ENCODE results near the gene BCL6. TPM values are rescaled to one million over a fixed set of nuclear protein-coding genes. Genes with fewer than 3 reads are reported as not detected.

The BCL6 gene
- total and polyA plus RNA-seq, 9 of the 15 experiments (the other 6 are each of a cell fraction or from before 2014, with no cell fraction given): 0.08 to 3.5 (median 1.6) TPM

DNA sequence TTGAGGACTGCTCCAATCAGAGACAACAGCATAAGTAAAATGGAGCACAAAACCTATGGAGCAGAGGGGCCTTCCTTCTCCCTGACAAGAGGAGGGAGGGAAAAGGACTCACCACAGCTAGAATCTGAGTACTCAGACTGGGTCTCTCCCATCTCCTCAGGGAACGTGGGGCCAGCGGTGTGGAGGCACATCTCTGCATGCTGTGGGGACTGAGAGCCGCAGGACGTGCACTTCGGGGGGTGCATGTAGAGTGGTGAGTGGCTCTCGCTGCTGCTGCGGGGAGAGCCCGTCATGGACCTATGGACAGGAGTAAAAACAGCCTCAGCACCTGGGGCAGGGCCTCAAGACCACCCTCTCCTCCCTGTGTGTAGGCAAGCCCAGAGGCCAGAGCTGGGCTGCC, 17.0 kb downstream of the BCL6 start:
- no peaks in the 10 kb centered on the region for H3K4me1 ChIP-seq (replicated peaks in 1 of 2; ENCODE audit: control insufficient read depth in 2 of 2, insufficient read depth in 2 of 2, low read length in 2 of 2)
- H4K20me1 ChIP-seq (replicated peaks; ENCODE audit: control insufficient read depth, insufficient read depth, low read length): no peaks in the 10 kb centered on the region
- no TSS peak for BruUV-seq (replicated peaks)
- H3K36me3 ChIP-seq (ENCODE audit: control insufficient read depth, insufficient read depth, low read length): no peaks in the 10 kb centered on the region
- ATAC-seq (no peak), DNase-seq (ENCODE audit: extremely low read depth in 1 of 4, low spot score in 3 of 4) (no peak), FAIRE-seq (no peak)
- H3K4me3 ChIP-seq: no peak overlapping the region
- no peak overlapping the region for H3K4me2 ChIP-seq (ENCODE audit: insufficient read depth, low read length)
- CTCF ChIA-PET (ENCODE audit: low intra/inter-chr PET ratio): no interaction called here
- no peak overlapping the region for H3K27ac ChIP-seq (ENCODE audit: extremely low read depth, low read depth, low read length)
- no peaks in the 10 kb centered on the region; the same call in 1 of the 2 replicates for H3K9me3 ChIP-seq (replicated peaks; ENCODE audit: control insufficient read depth, insufficient read depth, low read depth, low read length)
- POLR2A ChIA-PET: interaction anchor here (0.5 kb wide), 1 partner anchor 14 kb away, joined by 3 read pairs; no protein-coding TSS in a partner anchor
- H3K27me3 ChIP-seq (ENCODE audit: control insufficient read depth in 2 of 2, insufficient read depth in 2 of 2, low read length in 2 of 2): no peaks in the 10 kb centered on the region
- no peak for TF ChIP-seq EWSR1 (IDR thresholded peaks at IDR 0.05; ENCODE audit: borderline replicate concordance, low read depth, partially characterized antibody)
- no peak overlapping the region for H2AFZ ChIP-seq (ENCODE audit: low read depth, low read length)
- 17% methylated on average over 8 of the region's 8 CpGs for WGBS (ENCODE audit: insufficient coverage, low coverage, missing lambda C conversion rate)
- H3K79me2 ChIP-seq (ENCODE audit: control insufficient read depth, insufficient read depth, low read length): no peaks in the 10 kb centered on the region
- intact Hi-C loops (cut with micrococcal nuclease): no loop called here
- in situ Hi-C loops (cut with MboI): loop anchor here (25.0 kb wide), 1 partner anchor 1409 kb away; no protein-coding TSS in a partner anchor
- no peaks in the 10 kb centered on the region for H3K9me1 ChIP-seq (ENCODE audit: control insufficient read depth, insufficient read depth, low read length)
- no peak overlapping the region for H3K9ac ChIP-seq (ENCODE audit: insufficient read depth in 1 of 2, low read depth in 2 of 2, low read length in 2 of 2)

DNA sequence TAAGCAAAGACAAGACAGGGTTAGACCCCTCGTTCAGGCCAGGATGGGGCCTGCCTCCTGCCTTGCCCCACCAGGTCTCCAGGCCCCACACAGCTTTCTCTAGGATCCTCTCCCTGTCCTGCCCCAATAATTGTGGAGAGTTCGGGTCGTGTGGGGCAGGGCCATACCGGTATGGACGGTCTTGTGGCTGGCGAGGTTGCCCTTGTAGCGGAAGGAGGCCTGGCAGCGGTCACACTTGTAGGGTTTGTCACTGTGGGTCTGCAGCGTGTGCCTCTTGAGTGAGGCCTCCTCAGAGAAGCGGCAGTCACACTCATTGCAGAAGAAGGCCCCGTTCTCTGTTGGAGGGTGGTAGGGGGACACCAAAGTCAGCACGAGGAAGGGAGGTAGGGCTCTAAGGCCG, 18.7 kb downstream of the BCL6 start:
- H3K4me1 ChIP-seq (replicated peaks in 1 of 2; ENCODE audit: control insufficient read depth in 2 of 2, insufficient read depth in 2 of 2, low read length in 2 of 2): no peaks in the 10 kb centered on the region
- no peak for ATAC-seq
- H3K79me2 ChIP-seq (ENCODE audit: control insufficient read depth, insufficient read depth, low read length): no peaks in the 10 kb centered on the region
- H3K4me3 ChIP-seq: no peak overlapping the region
- no peak for FAIRE-seq
- H3K9me1 ChIP-seq (ENCODE audit: control insufficient read depth, insufficient read depth, low read length): no peaks in the 10 kb centered on the region
- H3K27ac ChIP-seq (ENCODE audit: extremely low read depth, low read depth, low read length): no peak overlapping the region
- H4K20me1 ChIP-seq (replicated peaks; ENCODE audit: control insufficient read depth, insufficient read depth, low read length): no peaks in the 10 kb centered on the region
- WGBS (ENCODE audit: insufficient coverage, low coverage, missing lambda C conversion rate): 26% methylated on average over 12 of the region's 13 CpGs
- intact Hi-C loops (cut with micrococcal nuclease): no loop called here
- CTCF ChIA-PET (ENCODE audit: low intra/inter-chr PET ratio): no interaction called here
- no peak overlapping the region for H2AFZ ChIP-seq (ENCODE audit: low read depth, low read length)
- H3K36me3 ChIP-seq (ENCODE audit: control insufficient read depth, insufficient read depth, low read length): no peaks in the 10 kb centered on the region
- no peak overlapping the region for H3K4me2 ChIP-seq (ENCODE audit: insufficient read depth, low read length)
- H3K9me3 ChIP-seq (replicated peaks; ENCODE audit: control insufficient read depth, insufficient read depth, low read depth, low read length): no peaks in the 10 kb centered on the region; the same call in 1 of the 2 replicates
- H3K27me3 ChIP-seq (ENCODE audit: control insufficient read depth in 2 of 2, insufficient read depth in 2 of 2, low read length in 2 of 2): no peaks in the 10 kb centered on the region; a peak in 1 of 5 replicates
- BruUV-seq (replicated peaks): no TSS peak
- POLR2A ChIA-PET: no interaction called here
- no peak for DNase-seq (ENCODE audit: extremely low read depth in 1 of 4, low spot score in 3 of 4)
- in situ Hi-C loops (cut with MboI): loop anchor here (25.0 kb wide), 1 partner anchor 1411 kb away; no protein-coding TSS in a partner anchor
- H3K9ac ChIP-seq (ENCODE audit: insufficient read depth in 1 of 2, low read depth in 2 of 2, low read length in 2 of 2): no peak overlapping the region
- no peak for TF ChIP-seq STAT5A (IDR thresholded peaks at IDR 0.05; ENCODE audit: borderline replicate concordance, low read length)
- no peak for TF ChIP-seq HEY1 (CRISPR knock-in tag; IDR thresholded peaks at IDR 0.05; ENCODE audit: borderline replicate concordance)
- TF ChIP-seq ZNF282 (CRISPR knock-in tag; IDR thresholded peaks at IDR 0.05): no peak
- no peak for TF ChIP-seq SP2 (IDR thresholded peaks at IDR 0.05; ENCODE audit: extremely low read depth, low read depth, low read length, poor library complexity, severe bottlenecking)
- TF ChIP-seq SMARCC2 (IDR thresholded peaks at IDR 0.05; ENCODE audit: low read depth): no peak
- TF ChIP-seq TBP (optimal IDR thresholded peaks at IDR 0.05; ENCODE audit: low read depth, low read length): no peak
- TF ChIP-seq, protein P1, sequence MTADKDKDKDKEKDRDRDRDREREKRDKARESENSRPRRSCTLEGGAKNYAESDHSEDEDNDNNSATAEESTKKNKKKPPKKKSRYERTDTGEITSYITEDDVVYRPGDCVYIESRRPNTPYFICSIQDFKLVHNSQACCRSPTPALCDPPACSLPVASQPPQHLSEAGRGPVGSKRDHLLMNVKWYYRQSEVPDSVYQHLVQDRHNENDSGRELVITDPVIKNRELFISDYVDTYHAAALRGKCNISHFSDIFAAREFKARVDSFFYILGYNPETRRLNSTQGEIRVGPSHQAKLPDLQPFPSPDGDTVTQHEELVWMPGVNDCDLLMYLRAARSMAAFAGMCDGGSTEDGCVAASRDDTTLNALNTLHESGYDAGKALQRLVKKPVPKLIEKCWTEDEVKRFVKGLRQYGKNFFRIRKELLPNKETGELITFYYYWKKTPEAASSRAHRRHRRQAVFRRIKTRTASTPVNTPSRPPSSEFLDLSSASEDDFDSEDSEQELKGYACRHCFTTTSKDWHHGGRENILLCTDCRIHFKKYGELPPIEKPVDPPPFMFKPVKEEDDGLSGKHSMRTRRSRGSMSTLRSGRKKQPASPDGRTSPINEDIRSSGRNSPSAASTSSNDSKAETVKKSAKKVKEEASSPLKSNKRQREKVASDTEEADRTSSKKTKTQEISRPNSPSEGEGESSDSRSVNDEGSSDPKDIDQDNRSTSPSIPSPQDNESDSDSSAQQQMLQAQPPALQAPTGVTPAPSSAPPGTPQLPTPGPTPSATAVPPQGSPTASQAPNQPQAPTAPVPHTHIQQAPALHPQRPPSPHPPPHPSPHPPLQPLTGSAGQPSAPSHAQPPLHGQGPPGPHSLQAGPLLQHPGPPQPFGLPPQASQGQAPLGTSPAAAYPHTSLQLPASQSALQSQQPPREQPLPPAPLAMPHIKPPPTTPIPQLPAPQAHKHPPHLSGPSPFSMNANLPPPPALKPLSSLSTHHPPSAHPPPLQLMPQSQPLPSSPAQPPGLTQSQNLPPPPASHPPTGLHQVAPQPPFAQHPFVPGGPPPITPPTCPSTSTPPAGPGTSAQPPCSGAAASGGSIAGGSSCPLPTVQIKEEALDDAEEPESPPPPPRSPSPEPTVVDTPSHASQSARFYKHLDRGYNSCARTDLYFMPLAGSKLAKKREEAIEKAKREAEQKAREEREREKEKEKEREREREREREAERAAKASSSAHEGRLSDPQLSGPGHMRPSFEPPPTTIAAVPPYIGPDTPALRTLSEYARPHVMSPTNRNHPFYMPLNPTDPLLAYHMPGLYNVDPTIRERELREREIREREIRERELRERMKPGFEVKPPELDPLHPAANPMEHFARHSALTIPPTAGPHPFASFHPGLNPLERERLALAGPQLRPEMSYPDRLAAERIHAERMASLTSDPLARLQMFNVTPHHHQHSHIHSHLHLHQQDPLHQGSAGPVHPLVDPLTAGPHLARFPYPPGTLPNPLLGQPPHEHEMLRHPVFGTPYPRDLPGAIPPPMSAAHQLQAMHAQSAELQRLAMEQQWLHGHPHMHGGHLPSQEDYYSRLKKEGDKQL (CRISPR knock-in tag; IDR thresholded peaks at IDR 0.05; ENCODE audit: borderline replicate concordance): no peak
- TF ChIP-seq, protein P2, sequence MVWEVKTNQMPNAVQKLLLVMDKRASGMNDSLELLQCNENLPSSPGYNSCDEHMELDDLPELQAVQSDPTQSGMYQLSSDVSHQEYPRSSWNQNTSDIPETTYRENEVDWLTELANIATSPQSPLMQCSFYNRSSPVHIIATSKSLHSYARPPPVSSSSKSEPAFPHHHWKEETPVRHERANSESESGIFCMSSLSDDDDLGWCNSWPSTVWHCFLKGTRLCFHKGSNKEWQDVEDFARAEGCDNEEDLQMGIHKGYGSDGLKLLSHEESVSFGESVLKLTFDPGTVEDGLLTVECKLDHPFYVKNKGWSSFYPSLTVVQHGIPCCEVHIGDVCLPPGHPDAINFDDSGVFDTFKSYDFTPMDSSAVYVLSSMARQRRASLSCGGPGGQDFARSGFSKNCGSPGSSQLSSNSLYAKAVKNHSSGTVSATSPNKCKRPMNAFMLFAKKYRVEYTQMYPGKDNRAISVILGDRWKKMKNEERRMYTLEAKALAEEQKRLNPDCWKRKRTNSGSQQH (CRISPR knock-in tag; IDR thresholded peaks at IDR 0.05): no peak
